CD4-positive, CD25-positive, alpha-beta regulatory T cell (primary cell): Measurements from ENCODE around the gene ELK1. TPM values are rescaled to one million over a fixed set of nuclear protein-coding genes. Genes with fewer than 3 reads are reported as not detected.

Experiments used
- ATAC-seq, 2 donors: fragments of 150-1000 bp; cut with Tn5 transposase; one replicate each; pipeline ENCODE4 v1.10.0; 2021; ENCODE audit warnings: low read depth in 2 of 2, moderate number of reproducible peaks in 2 of 2, moderate library complexity in 1 of 2
- DNase-seq, 3 donors: peaks; one replicate each; pipeline versions ENCODE4 v3.0.0 to v3.0.0-alpha.2; 2012 to 2022; ENCODE audit warnings: mixed read lengths in 1 of 3
- H3K27ac ChIP-seq: one replicate; pipeline ENCODE4 v1.7.0; 2013; ENCODE audit warnings: mild to moderate bottlenecking, low read length; ENCODE audit not compliant: insufficient read depth, poor library complexity, severe bottlenecking
- H3K27me3 ChIP-seq: one replicate; pipeline ENCODE4 v1.7.0; 2013; ENCODE audit warnings: low read length; ENCODE audit not compliant: control insufficient read depth, insufficient read depth
- H3K36me3 ChIP-seq: one replicate; pipeline ENCODE4 v1.7.0; 2013; ENCODE audit warnings: mild to moderate bottlenecking, low read length, moderate library complexity; ENCODE audit not compliant: control insufficient read depth, insufficient read depth
- H3K4me1 ChIP-seq: 2 replicates; pipeline ENCODE4 v1.7.0; 2013; ENCODE audit warnings: mild to moderate bottlenecking, low read length; ENCODE audit not compliant: insufficient read depth, control insufficient read depth, poor library complexity, severe bottlenecking
- H3K4me3 ChIP-seq: one replicate; pipeline ENCODE4 v1.7.0; 2013; ENCODE audit warnings: low read depth, mild to moderate bottlenecking, low read length, moderate library complexity
- H3K9me3 ChIP-seq, 2 experiments: 1 replicate in 1 of 2; 2 replicates in 1 of 2; pipeline ENCODE4 v1.7.0; 2013; ENCODE audit warnings: low read length in 2 of 2, mild to moderate bottlenecking in 1 of 2, moderate library complexity in 1 of 2; ENCODE audit not compliant: control insufficient read depth in 2 of 2
- H3K27ac Mint-ChIP-seq, 3 donors: one replicate each; pipeline ENCODE4 v1.8.0; 2020 to 2022; ENCODE audit warnings: mild to moderate bottlenecking in 3 of 3, mixed read lengths in 3 of 3, moderate library complexity in 2 of 3
- H3K27me3 Mint-ChIP-seq: one replicate; pipeline ENCODE4 v1.8.0; 2022; ENCODE audit warnings: mild to moderate bottlenecking, mixed read lengths
- H3K36me3 Mint-ChIP-seq: one replicate; pipeline ENCODE4 v1.8.0; 2020; ENCODE audit warnings: mixed read lengths
- H3K4me1 Mint-ChIP-seq, 4 donors: one replicate each; pipeline ENCODE4 v1.8.0; 2020 to 2022; ENCODE audit warnings: mixed read lengths in 4 of 4, mild to moderate bottlenecking in 1 of 4
- H3K4me3 Mint-ChIP-seq, 4 donors: one replicate each; pipeline ENCODE4 v1.8.0; 2020 to 2022; ENCODE audit warnings: mild to moderate bottlenecking in 4 of 4, mixed read lengths in 4 of 4, moderate library complexity in 3 of 4
- H3K9me3 Mint-ChIP-seq, 7 donors: one replicate each; pipeline ENCODE4 v1.8.0; 2020 to 2022; ENCODE audit warnings: mixed read lengths in 7 of 7, mild to moderate bottlenecking in 3 of 7, moderate library complexity in 2 of 7
- polyA plus RNA-seq, 4 donors: library from polyadenylated mRNA; unstranded; fragments of 300-500 nt; fragmentation: Illumina TruSeq; gene quantifications; one replicate each; pipeline ENCODE4 v1.2.3, GENCODE V29; 2021
- total RNA-seq: library from RNA; stranded (reverse); gene quantifications from one replicate; pipeline ENCODE4 v1.2.3, GENCODE V29; 2022

Gene ELK1
- total and polyA plus RNA-seq, 5 donors from 2014 or later = 18.8 to 27.3 (median 20.0) TPM

- H3K4me3 ChIP-seq = no peak overlapping the region
- no peak overlapping the region for H3K4me3 Mint-ChIP-seq
- ATAC-seq = no peak
- peaks cover 0 to 9% (median 4%) of the 10 kb centered on the region in 4 donors for H3K4me1 Mint-ChIP-seq
- H3K27ac Mint-ChIP-seq = peak overlapping the region in 1 of 3 donors; percentile 50
- no peaks in the 10 kb centered on the region for H3K27me3 ChIP-seq
- H3K36me3 ChIP-seq = no peaks in the 10 kb centered on the region
- H3K4me1 ChIP-seq = peaks cover 2% of the 10 kb centered on the region
- peaks cover 5% of the 10 kb centered on the region for H3K36me3 Mint-ChIP-seq
- DNase-seq = no peak
- H3K9me3 ChIP-seq = no peaks in the 10 kb centered on the region
- H3K27ac ChIP-seq = no peak overlapping the region
- no peaks in the 10 kb centered on the region for H3K27me3 Mint-ChIP-seq
- H3K9me3 Mint-ChIP-seq = no peaks in the 10 kb centered on the region
These were observed 62.2 kb downstream of the ELK1 start for GRCh38 chrX:47587906-47588735.

- Mint-ChIP-seq H3K9me3 (no peaks in the 10 kb centered on the region), H3K36me3 (peaks cover 5% of the 10 kb centered on the region), H3K27me3 (no peaks in the 10 kb centered on the region), H3K27ac (peak overlapping the region in 1 of 3 donors; percentile 50), H3K4me3 (no peak overlapping the region), H3K4me1 (peaks cover 0 to 12% (median 4%) of the 10 kb centered on the region in 4 donors)
- Histone ChIP-seq H3K9me3 (no peaks in the 10 kb centered on the region), H3K36me3 (no peaks in the 10 kb centered on the region), H3K4me1 (peaks cover 10% of the 10 kb centered on the region), H3K27me3 (no peaks in the 10 kb centered on the region), H3K27ac (no peak overlapping the region), H3K4me3 (no peak overlapping the region)
- DNase-seq (no peak), ATAC-seq (no peak)
These were observed 63.1 kb downstream of the ELK1 start for GRCh38 chrX:47587091-47587891.

GRCh38 chrX:47586043-47586787 is 64.1 kb downstream of the ELK1 start:
- ATAC-seq = no peak

More at GRCh38 chrX:47586043-47586787, 64.1 kb downstream of the ELK1 start:
- Histone ChIP-seq H3K4me1 (peaks cover 20% of the 10 kb centered on the region), H3K9me3 (no peaks in the 10 kb centered on the region), H3K4me3 (no peak overlapping the region), H3K36me3 (no peaks in the 10 kb centered on the region), H3K27me3 (no peaks in the 10 kb centered on the region), H3K27ac (no peak overlapping the region)
- Mint-ChIP-seq H3K27ac (peak overlapping the region in 2 of 3 donors; percentile 44 to 48), H3K4me3 (no peak overlapping the region), H3K36me3 (peaks cover 5% of the 10 kb centered on the region), H3K9me3 (no peaks in the 10 kb centered on the region), H3K27me3 (no peaks in the 10 kb centered on the region), H3K4me1 (peaks cover 0 to 19% (median 11%) of the 10 kb centered on the region in 4 donors)
- DNase-seq = no peak

Other genes starting within 250 kb of the ELK1 start
- 9.3 TPM for gene ZNF41, start 167.3 kb downstream of the ELK1 start, total RNA-seq
- gene ZNF41, start 167.3 kb downstream of the ELK1 start, polyA plus RNA-seq = 1 to 10 TPM; 4.9 to 6.7 (median 6.3) TPM
- 128 TPM for gene ARAF, start 89.4 kb downstream of the ELK1 start, total RNA-seq
- 10 to 100 TPM; 56.4 to 68.7 (median 64.0) TPM for gene ARAF, start 89.4 kb downstream of the ELK1 start, polyA plus RNA-seq
- 31.8 TPM for gene TIMP1, start 68.1 kb downstream of the ELK1 start, total RNA-seq
- gene TIMP1, start 68.1 kb downstream of the ELK1 start, polyA plus RNA-seq = 100 to 1,000 TPM in 3 of 4 donors, 10 to 100 TPM in 1; 65.2 to 133 (median 112) TPM
- gene SYN1, start 30.7 kb downstream of the ELK1 start, total RNA-seq = not detected
- under 1 TPM in 2 of 4 donors, not detected in 2; 0.18 to 0.34 TPM for gene SYN1, start 30.7 kb downstream of the ELK1 start, polyA plus RNA-seq
- 13.9 TPM for gene CFP, start 20.6 kb downstream of the ELK1 start, total RNA-seq
- gene CFP, start 20.6 kb downstream of the ELK1 start, polyA plus RNA-seq = 10 to 100 TPM in 3 of 4 donors, 1 to 10 TPM in 1; 6.2 to 18.7 (median 11.2) TPM
- gene UXT, start 8.6 kb upstream of the ELK1 start, total RNA-seq = 140 TPM
- gene UXT, start 8.6 kb upstream of the ELK1 start, polyA plus RNA-seq = 100 to 1,000 TPM; 326 to 416 (median 357) TPM
- 10.9 TPM for gene ZNF81, start 186.3 kb upstream of the ELK1 start, total RNA-seq
- 1 to 10 TPM; 1.8 to 6.0 (median 2.7) TPM for gene ZNF81, start 186.3 kb upstream of the ELK1 start, polyA plus RNA-seq